Fibroblast of lung (primary cell): ENCODE results near the gene DARS1.

Experiments
- EZH2 ChIP-seq: IDR thresholded peaks from 2 replicates; pipeline ENCODE4 v1.5.1; 2012; ENCODE audit warnings: low read length, control low read depth, mild to moderate bottlenecking; ENCODE audit errors: missing control alignments
- TF ChIP-seq, protein P1 (sequence below), 2 donors: IDR thresholded peaks in 1 of 2; conservative IDR thresholded peaks in 1 of 2; 1 replicate in 1 of 2; 2 replicates in 1 of 2; pipeline ENCODE4 v1.5.1; 2011 to 2012; ENCODE audit warnings: low read length in 2 of 2, control low read depth in 1 of 2, inconsistent platforms in 1 of 2, low read depth in 1 of 2, mild to moderate bottlenecking in 1 of 2

DNA sequence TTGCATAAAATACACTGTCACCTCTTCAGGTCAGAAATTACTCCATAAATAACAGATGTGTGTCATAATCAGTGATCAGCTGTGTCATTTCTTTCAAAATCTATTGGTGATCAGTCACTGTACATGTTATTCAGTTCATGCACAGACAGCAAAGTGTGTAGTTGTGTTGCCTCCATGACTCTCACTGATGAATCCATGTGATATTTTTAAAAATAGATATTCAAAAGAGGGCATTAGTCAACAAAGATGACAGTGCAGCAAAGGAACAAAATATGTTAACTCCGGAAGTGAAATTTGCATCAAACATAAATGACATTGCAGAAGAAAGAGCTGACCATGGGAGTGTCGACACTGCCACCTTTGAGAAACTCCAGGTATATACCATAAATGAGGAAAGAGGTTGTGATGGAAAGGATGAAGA, 92.0 kb downstream of the DARS1 start:
- TF ChIP-seq, protein P1, sequence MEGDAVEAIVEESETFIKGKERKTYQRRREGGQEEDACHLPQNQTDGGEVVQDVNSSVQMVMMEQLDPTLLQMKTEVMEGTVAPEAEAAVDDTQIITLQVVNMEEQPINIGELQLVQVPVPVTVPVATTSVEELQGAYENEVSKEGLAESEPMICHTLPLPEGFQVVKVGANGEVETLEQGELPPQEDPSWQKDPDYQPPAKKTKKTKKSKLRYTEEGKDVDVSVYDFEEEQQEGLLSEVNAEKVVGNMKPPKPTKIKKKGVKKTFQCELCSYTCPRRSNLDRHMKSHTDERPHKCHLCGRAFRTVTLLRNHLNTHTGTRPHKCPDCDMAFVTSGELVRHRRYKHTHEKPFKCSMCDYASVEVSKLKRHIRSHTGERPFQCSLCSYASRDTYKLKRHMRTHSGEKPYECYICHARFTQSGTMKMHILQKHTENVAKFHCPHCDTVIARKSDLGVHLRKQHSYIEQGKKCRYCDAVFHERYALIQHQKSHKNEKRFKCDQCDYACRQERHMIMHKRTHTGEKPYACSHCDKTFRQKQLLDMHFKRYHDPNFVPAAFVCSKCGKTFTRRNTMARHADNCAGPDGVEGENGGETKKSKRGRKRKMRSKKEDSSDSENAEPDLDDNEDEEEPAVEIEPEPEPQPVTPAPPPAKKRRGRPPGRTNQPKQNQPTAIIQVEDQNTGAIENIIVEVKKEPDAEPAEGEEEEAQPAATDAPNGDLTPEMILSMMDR (conservative IDR thresholded peaks at IDR 0.05 in 1 of 2, IDR thresholded peaks at IDR 0.05 in 1 of 2; ENCODE audit: low read depth in 1 of 2, low read length in 2 of 2), result no peak
- no peak for TF ChIP-seq EZH2
